Activated CD8-positive, alpha-beta memory T cell treated with anti-CD3 and anti-CD28 coated beads, Interleukin-2, amount 50 U/mL, for 24 hours (primary cell): ENCODE results near the gene RAD51B.

Source experiments
- DNase-seq: peaks from one replicate; pipeline ENCODE4 v3.0.0-alpha.2; 2020; ENCODE audit errors: extremely low read depth

RAD51B gene

GRCh38 chr14:68702135-68702534, 882.6 kb downstream of the RAD51B start:
- DNase-seq: no peak

GRCh38 chr14:68702578-68702977, 883.0 kb downstream of the RAD51B start:
- no peak for DNase-seq

- no peak for DNase-seq
Observed at GRCh38 chr14:68703093-68703492, 883.5 kb downstream of the RAD51B start.

GRCh38 chr14:68704736-68705720, 885.4 kb downstream of the RAD51B start:
- DNase-seq: no peak

GRCh38 chr14:68705741-68706283, 886.2 kb downstream of the RAD51B start:
- no peak for DNase-seq

GRCh38 chr14:68707482-68707881, 887.9 kb downstream of the RAD51B start:
- DNase-seq: no peak

- no peak for DNase-seq
Observed at GRCh38 chr14:68708343-68708742, 888.8 kb downstream of the RAD51B start.

GRCh38 chr14:68709007-68709406, 889.4 kb downstream of the RAD51B start:
- no peak for DNase-seq

GRCh38 chr14:68710776-68711175, 891.2 kb downstream of the RAD51B start:
- no peak for DNase-seq

GRCh38 chr14:68711561-68712309, 892.2 kb downstream of the RAD51B start:
- no peak for DNase-seq

- DNase-seq: no peak
Observed at GRCh38 chr14:68712703-68713370, 893.3 kb downstream of the RAD51B start.

GRCh38 chr14:68713782-68714181, 894.2 kb downstream of the RAD51B start:
- DNase-seq: no peak

GRCh38 chr14:68714991-68715924, 895.7 kb downstream of the RAD51B start:
- DNase-seq: no peak

GRCh38 chr14:68716698-68717097, 897.1 kb downstream of the RAD51B start:
- DNase-seq: no peak

GRCh38 chr14:68718023-68718990, 898.7 kb downstream of the RAD51B start:
- DNase-seq: no peak

GRCh38 chr14:68719634-68720384, 900.2 kb downstream of the RAD51B start:
- DNase-seq: no peak

GRCh38 chr14:68722186-68722585, 902.6 kb downstream of the RAD51B start:
- DNase-seq: no peak

GRCh38 chr14:68722968-68723566, 903.5 kb downstream of the RAD51B start:
- no peak for DNase-seq
